HG02571 (cell line): ENCODE measurements around the gene NSD2.
"Not testable (repeated sequence)": the region's sequence is repeated elsewhere in the genome, so short reads cannot be mapped to it uniquely, and the experiment has no call there.

ENCODE experiments used
- ATAC-seq: cut with Tn5 transposase; IDR thresholded peaks from one replicate; pipeline ENCODE4 v1.9.1; 2021; ENCODE audit warnings: mild to moderate bottlenecking, moderate library complexity; ENCODE audit not compliant: unreplicated experiment

The NSD2 gene

GRCh38 chr4:1896658-1896991, 25.4 kb downstream of the NSD2 start:
- ATAC-seq: no peak

- ATAC-seq: no peak
Observed at GRCh38 chr4:1898007-1898406, 26.8 kb downstream of the NSD2 start.

GRCh38 chr4:1898681-1899080, 27.5 kb downstream of the NSD2 start:
- ATAC-seq: no peak

- ATAC-seq: no peak
Observed at GRCh38 chr4:1899149-1900086, 28.2 kb downstream of the NSD2 start.

GRCh38 chr4:1900087-1900433, 28.9 kb downstream of the NSD2 start:
- ATAC-seq: no peak

GRCh38 chr4:1900624-1901023, 29.4 kb downstream of the NSD2 start:
- no peak for ATAC-seq

- ATAC-seq: no peak
Observed at GRCh38 chr4:1901127-1901526, 29.9 kb downstream of the NSD2 start.

GRCh38 chr4:1902243-1902642, 31.1 kb downstream of the NSD2 start:
- ATAC-seq: no peak

GRCh38 chr4:1903035-1903434, 31.8 kb downstream of the NSD2 start:
- ATAC-seq: no peak

- no peak for ATAC-seq
Observed at GRCh38 chr4:1904042-1904441, 32.8 kb downstream of the NSD2 start.

- ATAC-seq: no peak
Observed at GRCh38 chr4:1907848-1908525, 36.8 kb downstream of the NSD2 start.

- ATAC-seq: not testable (repeated sequence)
Observed at GRCh38 chr4:1909696-1910095, 38.5 kb downstream of the NSD2 start.

- no peak for ATAC-seq
Observed at GRCh38 chr4:1910643-1911042, 39.5 kb downstream of the NSD2 start.

- ATAC-seq: not testable (repeated sequence)
Observed at GRCh38 chr4:1911316-1911715, 40.1 kb downstream of the NSD2 start.

GRCh38 chr4:1922821-1923220, 51.6 kb downstream of the NSD2 start:
- no peak for ATAC-seq

GRCh38 chr4:1927675-1928074, 56.5 kb downstream of the NSD2 start:
- ATAC-seq: no peak

GRCh38 chr4:1928356-1929239, 57.4 kb downstream of the NSD2 start:
- ATAC-seq: no peak

- ATAC-seq: no peak
Observed at GRCh38 chr4:1932736-1933135, 61.5 kb downstream of the NSD2 start.

- no peak for ATAC-seq
Observed at GRCh38 chr4:1933700-1934099, 62.5 kb downstream of the NSD2 start.

- no peak for ATAC-seq
Observed at GRCh38 chr4:1937550-1937949, 66.4 kb downstream of the NSD2 start.

GRCh38 chr4:1938027-1938426, 66.8 kb downstream of the NSD2 start:
- no peak for ATAC-seq
